Suprapubic skin (tissue), 4 donors: ENCODE data around the gene HOXD9. TPM values are rescaled to one million over a fixed set of nuclear protein-coding genes. Genes with fewer than 3 reads are reported as not detected.

ENCODE experiments used
- DNase-seq, 2 donors: peaks; one replicate each; pipeline ENCODE4 v3.0.0-alpha.2; 2019; ENCODE audit warnings: low spot score in 2 of 2
- H3K27ac ChIP-seq: fragments of 200-600 bp; sonication (generic); one replicate; pipeline ENCODE4 v1.5.1; 2019
- H3K27me3 ChIP-seq: fragments of 200-600 bp; sonication (generic); one replicate; pipeline ENCODE4 v1.5.1; 2019
- H3K36me3 ChIP-seq: fragments of 200-600 bp; sonication (generic); one replicate; pipeline ENCODE4 v1.5.1; 2019
- H3K4me1 ChIP-seq: fragments of 200-600 bp; sonication (generic); one replicate; pipeline ENCODE4 v1.5.1; 2019
- H3K4me3 ChIP-seq: fragments of 200-600 bp; sonication (generic); one replicate; pipeline ENCODE4 v1.5.1; 2019; ENCODE audit warnings: mild to moderate bottlenecking
- H3K9me3 ChIP-seq: fragments of 200-600 bp; sonication (generic); one replicate; pipeline ENCODE4 v1.5.1; 2019
- CTCF ChIP-seq, 2 donors: fragments of 200-600 bp in 1 of 2; fragments of 450-650 bp in 1 of 2; sonication (generic) in 1 of 2; IDR thresholded peaks; one replicate each; pipeline ENCODE4 v1.5.1; 2016 to 2019; ENCODE audit warnings: antibody characterized with exemption in 2 of 2, mild to moderate bottlenecking in 1 of 2, moderate library complexity in 1 of 2
- EP300 ChIP-seq: sonication (generic); formaldehyde crosslinking; IDR thresholded peaks from one replicate; pipeline ENCODE4 v1.6.1; 2017; ENCODE audit warnings: antibody characterized with exemption
- POLR2A ChIP-seq, 2 donors: fragments of 450-650 bp; IDR thresholded peaks; one replicate each; pipeline ENCODE4 v1.6.1; 2017; ENCODE audit warnings: antibody characterized with exemption in 2 of 2, mild to moderate bottlenecking in 2 of 2, moderate library complexity in 2 of 2
- POLR2AphosphoS5 ChIP-seq, 3 donors: sonication (generic); formaldehyde crosslinking; IDR thresholded peaks; one replicate each; pipeline ENCODE4 v1.6.1; 2017; ENCODE audit warnings: antibody characterized with exemption in 3 of 3
- WGBS: methylation state at CpG from one replicate; pipeline ENCODE4 v1.1.5; 2018; 5-methylcytosine and 5-hydroxymethylcytosine counted together
- total RNA-seq, 4 donors: library from RNA; depleted of rRNA; stranded (reverse); fragments of >200 nt; gene quantifications; one replicate each; pipeline ENCODE4 v1.1.0, GENCODE V29; 2016

Gene HOXD9
- total RNA-seq, 4 donors from 2014 or later: 0.26 to 3.1 (median 2.6) TPM; not detected in 1

GRCh38 chr2:176157499-176158185 is 35.1 kb downstream of the HOXD9 start:
- peaks cover 6% of the 10 kb centered on the region for H3K36me3 ChIP-seq
- peaks cover 53% of the 10 kb centered on the region for H3K4me1 ChIP-seq
- WGBS: 5% methylated on average over 33 of the region's 43 CpGs
- peak in 1 of 2 donors; percentile 58 for DNase-seq
- TF ChIP-seq POLR2AphosphoS5 (IDR thresholded peaks at IDR 0.05): no peak
- no peak for TF ChIP-seq CTCF (IDR thresholded peaks at IDR 0.05)
- no peak for TF ChIP-seq POLR2A (IDR thresholded peaks at IDR 0.05)
- TF ChIP-seq EP300: no peak
- no peak overlapping the region for H3K27ac ChIP-seq
- no peaks in the 10 kb centered on the region for H3K9me3 ChIP-seq
- peaks cover 99% of the 10 kb centered on the region for H3K27me3 ChIP-seq
- H3K4me3 ChIP-seq: peak overlapping the region; percentile 45

- Histone ChIP-seq H3K4me3 (peak overlapping the region; percentile 45), H3K9me3 (no peaks in the 10 kb centered on the region), H3K4me1 (peaks cover 53% of the 10 kb centered on the region), H3K27me3 (peaks cover 99% of the 10 kb centered on the region), H3K27ac (no peak overlapping the region), H3K36me3 (peaks cover 2% of the 10 kb centered on the region)
- no peak for TF ChIP-seq EP300
- no peak for TF ChIP-seq CTCF (IDR thresholded peaks at IDR 0.05)
- TF ChIP-seq POLR2A (IDR thresholded peaks at IDR 0.05): no peak
- no peak for TF ChIP-seq POLR2AphosphoS5 (IDR thresholded peaks at IDR 0.05)
- no peak for DNase-seq
- 16% methylated on average over 22 of the region's 22 CpGs for WGBS
These were observed 35.7 kb downstream of the HOXD9 start for GRCh38 chr2:176158186-176158591.

- WGBS: 45% methylated on average over 14 of the region's 39 CpGs
- Histone ChIP-seq H3K27ac (no peak overlapping the region), H3K36me3 (no peaks in the 10 kb centered on the region), H3K4me3 (peak overlapping the region; percentile 26), H3K4me1 (peaks cover 53% of the 10 kb centered on the region), H3K27me3 (peaks cover 99% of the 10 kb centered on the region), H3K9me3 (no peaks in the 10 kb centered on the region)
- TF ChIP-seq POLR2AphosphoS5 (IDR thresholded peaks at IDR 0.05) (no peak), POLR2A (IDR thresholded peaks at IDR 0.05) (no peak), EP300 (no peak), CTCF (IDR thresholded peaks at IDR 0.05) (no peak)
- DNase-seq: no peak
These were observed 36.5 kb downstream of the HOXD9 start for GRCh38 chr2:176158855-176159662.

- Histone ChIP-seq H3K27me3 (peaks cover 99% of the 10 kb centered on the region), H3K36me3 (no peaks in the 10 kb centered on the region), H3K4me3 (peak overlapping the region; percentile 26), H3K9me3 (no peaks in the 10 kb centered on the region), H3K4me1 (peaks cover 55% of the 10 kb centered on the region), H3K27ac (no peak overlapping the region)
- peak in 1 of 2 donors; percentile 53 for DNase-seq
- WGBS: 48% methylated on average over 21 of the region's 44 CpGs
- TF ChIP-seq POLR2AphosphoS5 (IDR thresholded peaks at IDR 0.05): no peak
- TF ChIP-seq EP300: no peak
- TF ChIP-seq POLR2A (IDR thresholded peaks at IDR 0.05): no peak
- TF ChIP-seq CTCF (IDR thresholded peaks at IDR 0.05): no peak
These were observed 37.2 kb downstream of the HOXD9 start for GRCh38 chr2:176159663-176160250.
